HepG2 (cell line): Measurements from ENCODE around the gene PFN1. TPM values are rescaled to one million over a fixed set of nuclear protein-coding genes. Genes with fewer than 3 reads are reported as not detected.

Source experiments
- AGO2 ChIP-seq: fragments of 200-400 bp; formaldehyde crosslinking; optimal IDR thresholded peaks from 2 replicates; pipeline ENCODE3; 2017; ENCODE audit warnings: mild to moderate bottlenecking, low read depth, low read length, moderate library complexity
- CHD4 ChIP-seq: fragments of 200-600 bp; sonication (generic); IDR thresholded peaks from 2 replicates; pipeline ENCODE4 v1.7.0; 2017; ENCODE audit warnings: mild to moderate bottlenecking, low read length, borderline replicate concordance
- FOXO4 ChIP-seq: sonication (generic); formaldehyde crosslinking; conservative IDR thresholded peaks from 2 replicates; pipeline ENCODE4 v1.8.1; 2023; ENCODE audit warnings: missing genetic modification reagents
- FOXP1 ChIP-seq, 2 experiments: fragments of 450-650 bp in 1 of 2; IDR thresholded peaks; 2 replicates each; pipeline ENCODE4 v1.6.1; 2017 to 2018; ENCODE audit warnings: antibody characterized with exemption in 1 of 2
- GLMP ChIP-seq: sonication (generic); formaldehyde crosslinking; IDR thresholded peaks from 2 replicates; pipeline ENCODE4 v1.9.0; 2021; ENCODE audit warnings: missing genetic modification reagents, mild to moderate bottlenecking, borderline replicate concordance
- HMGA1 ChIP-seq: sonication (generic); formaldehyde crosslinking; conservative IDR thresholded peaks from 2 replicates; pipeline ENCODE4 v1.4.0; 2020; ENCODE audit warnings: missing genetic modification reagents
- JUN ChIP-seq: sonication (generic); formaldehyde crosslinking; IDR thresholded peaks from 2 replicates; pipeline ENCODE4 v1.4.0; 2020; ENCODE audit warnings: mild to moderate bottlenecking, missing genetic modification reagents
- KDM2A ChIP-seq: sonication (generic); formaldehyde crosslinking; IDR thresholded peaks from 2 replicates; pipeline ENCODE4 v1.4.0; 2020; ENCODE audit warnings: low read depth, missing genetic modification reagents, borderline replicate concordance
- RAD21 ChIP-seq: fragments of 450-650 bp; formaldehyde crosslinking; IDR thresholded peaks from 2 replicates; pipeline ENCODE4 v1.5.0; 2020; ENCODE audit warnings: mild to moderate bottlenecking
- RFXANK ChIP-seq: IDR thresholded peaks from 2 replicates; pipeline ENCODE4 v1.6.1; 2016
- SOX5 ChIP-seq: IDR thresholded peaks from 2 replicates; pipeline ENCODE4 v1.6.1; 2016; ENCODE audit warnings: borderline replicate concordance
- ZFP91 ChIP-seq: sonication (generic); formaldehyde crosslinking; IDR thresholded peaks from 2 replicates; pipeline ENCODE4 v1.9.0; 2022; ENCODE audit warnings: missing genetic modification reagents, mild to moderate bottlenecking, borderline replicate concordance
- ZFYVE20 ChIP-seq: sonication (generic); formaldehyde crosslinking; IDR thresholded peaks from 2 replicates; pipeline ENCODE4 v1.8.0; 2023; ENCODE audit warnings: low read depth, mild to moderate bottlenecking, moderate library complexity, missing genetic modification reagents, borderline replicate concordance
- ZHX1 ChIP-seq: sonication (generic); formaldehyde crosslinking; IDR thresholded peaks from 2 replicates; pipeline ENCODE4 v1.8.1; 2022; ENCODE audit warnings: low read depth, mild to moderate bottlenecking, missing genetic modification reagents
- ZNF18 ChIP-seq: sonication (generic); formaldehyde crosslinking; IDR thresholded peaks from 2 replicates; pipeline ENCODE4 v1.8.0; 2022; ENCODE audit warnings: mild to moderate bottlenecking, missing genetic modification reagents; ENCODE audit not compliant: insufficient replicate concordance
- ZNF768 ChIP-seq: sonication (generic); formaldehyde crosslinking; IDR thresholded peaks from 2 replicates; pipeline ENCODE4 v1.4.0; 2020; ENCODE audit warnings: missing genetic modification reagents
- ZSCAN5A ChIP-seq: sonication (generic); formaldehyde crosslinking; IDR thresholded peaks from 2 replicates; pipeline ENCODE4 v1.8.0; 2022; ENCODE audit warnings: mild to moderate bottlenecking, missing genetic modification reagents, borderline replicate concordance
- polyA plus RNA-seq, 8 experiments: library from polyadenylated mRNA; depleted of rRNA in 3 of 8; stranded (reverse) in 7 of 8; unstranded in 1 of 8; fragments of >200 nt; fragmentation: Illumina TruSeq in 4 of 8; extraction: Trizol in 4 of 8; gene quantifications; 2 replicates each; pipeline versions ENCODE4 v1.2.1 to v1.2.3, GENCODE V29; 2011 to 2016; ENCODE audit warnings: low read depth in 4 of 8, missing spikeins in 1 of 8, mixed read lengths in 1 of 8; ENCODE audit not compliant: insufficient read depth in 1 of 8
- total RNA-seq, 5 experiments: library from RNA; depleted of rRNA; stranded (reverse); fragments of >200 nt; fragmentation: Illumina TruSeq; extraction: Trizol; gene quantifications; 2 replicates each; pipeline ENCODE4 v1.2.3, GENCODE V29; 2016; ENCODE audit warnings: low read depth in 1 of 5

Gene PFN1
- total and polyA plus RNA-seq, 2 of the 13 experiments (the other 11 are each of a cell fraction or from before 2014, with no cell fraction given), result 494 to 613 TPM

- TF ChIP-seq ZHX1 (peak; percentile 93), CHD4 (no peak), JUN (CRISPR knock-in tag) (no peak), ZSCAN5A (CRISPR knock-in tag) (no peak), FOXO4 (CRISPR knock-in tag) (0 out of 2 replicates have a peak, but pooled peaks have one; percentile 91), FOXP1 (IDR thresholded peaks at IDR 0.05) (no peak), FOXP1 (CRISPR knock-in tag; IDR thresholded peaks at IDR 0.05) (no peak), GLMP (no peak), ZNF768 (CRISPR knock-in tag) (0 out of 2 replicates have a peak, but pooled peaks have one; percentile 8), ZFYVE20 (CRISPR knock-in tag) (no peak; the same call in 1 of the 2 replicates), HMGA1 (CRISPR knock-in tag) (no peak), ZNF18 (CRISPR knock-in tag) (no peak), KDM2A (peak; percentile 68; the same call in 1 of the 2 replicates), RAD21 (CRISPR knock-in tag) (peak; percentile 77), RFXANK (CRISPR knock-in tag) (0 out of 2 replicates have a peak, but pooled peaks have one; percentile 27), SOX5 (CRISPR knock-in tag) (0 out of 2 replicates have a peak, but pooled peaks have one; percentile 7), AGO2 (peak; percentile 93), ZFP91 (CRISPR knock-in tag) (peak; percentile 58)
Measured at GRCh38 chr17:4967539-4968485, 19.5 kb upstream of the PFN1 start, which contains the start of gene SPAG7 (continued).
